NB4 (cell line): ENCODE data around the gene SPIRE2.

ENCODE experiments used
- DNase-seq: peaks from one replicate; pipeline ENCODE4 v3.0.0; 2010; ENCODE audit warnings: low read depth
- H3K4me3 ChIP-seq: one replicate; pipeline ENCODE4 v1.5.1; 2011; ENCODE audit warnings: mild to moderate bottlenecking, low read depth, low read length, moderate library complexity
- MYC ChIP-seq: IDR thresholded peaks from 2 replicates; pipeline ENCODE4 v1.6.1; 2011; ENCODE audit warnings: low read depth, low read length
- POLR2A ChIP-seq: IDR thresholded peaks from 2 replicates; pipeline ENCODE4 v1.6.1; 2011; ENCODE audit warnings: mild to moderate bottlenecking; ENCODE audit not compliant: insufficient read length; ENCODE audit errors: extremely low read depth
- TF ChIP-seq, protein P1 (sequence below): IDR thresholded peaks from one replicate; pipeline ENCODE4 v1.5.1; 2012; ENCODE audit warnings: low read depth, low read length
- TF ChIP-seq, protein P2 (sequence below): IDR thresholded peaks from 2 replicates; pipeline ENCODE4 v1.6.1; 2011; ENCODE audit warnings: low read depth, low read length

Gene SPIRE2

DNA sequence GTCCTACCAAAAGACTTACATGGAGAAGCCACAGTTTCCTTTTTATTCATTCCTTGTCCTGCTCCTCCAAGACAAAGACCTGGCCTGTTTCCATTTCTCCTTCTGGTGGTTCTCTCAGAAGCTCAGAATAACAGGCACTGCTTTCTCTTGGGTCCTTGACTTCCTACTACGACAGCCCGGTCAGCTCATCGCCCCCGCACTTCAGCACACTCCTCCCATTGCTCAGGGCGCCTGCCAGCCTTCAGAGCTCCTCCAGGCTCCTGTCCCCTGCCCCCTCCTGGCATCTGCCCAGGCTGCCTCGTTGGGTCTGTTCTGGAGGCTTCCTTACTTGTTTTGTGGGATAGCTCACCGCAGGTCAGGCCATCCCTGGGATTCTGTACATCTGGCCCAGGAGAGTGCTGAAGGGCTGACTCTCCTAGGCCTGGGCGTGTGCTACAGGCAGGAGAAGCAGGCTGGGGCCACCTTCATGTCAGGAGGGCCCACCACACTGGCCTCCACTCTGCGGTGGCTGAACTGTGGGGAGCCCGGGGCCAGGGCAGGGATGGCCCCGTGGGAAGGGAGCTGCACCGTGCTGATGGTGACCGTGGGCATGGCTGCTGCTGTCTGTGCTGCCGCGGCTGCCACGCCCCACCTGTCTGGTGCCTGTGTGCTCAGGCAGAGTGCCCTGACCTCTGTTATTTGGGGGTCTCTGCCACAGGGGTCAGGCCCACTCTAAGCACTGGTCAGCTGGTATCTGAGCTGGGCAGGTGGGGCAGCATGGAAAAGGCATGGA lies 62.8 kb downstream of the SPIRE2 start:
- H3K4me3 ChIP-seq = no peak overlapping the region
- no peak for DNase-seq
- TF ChIP-seq, protein P1, sequence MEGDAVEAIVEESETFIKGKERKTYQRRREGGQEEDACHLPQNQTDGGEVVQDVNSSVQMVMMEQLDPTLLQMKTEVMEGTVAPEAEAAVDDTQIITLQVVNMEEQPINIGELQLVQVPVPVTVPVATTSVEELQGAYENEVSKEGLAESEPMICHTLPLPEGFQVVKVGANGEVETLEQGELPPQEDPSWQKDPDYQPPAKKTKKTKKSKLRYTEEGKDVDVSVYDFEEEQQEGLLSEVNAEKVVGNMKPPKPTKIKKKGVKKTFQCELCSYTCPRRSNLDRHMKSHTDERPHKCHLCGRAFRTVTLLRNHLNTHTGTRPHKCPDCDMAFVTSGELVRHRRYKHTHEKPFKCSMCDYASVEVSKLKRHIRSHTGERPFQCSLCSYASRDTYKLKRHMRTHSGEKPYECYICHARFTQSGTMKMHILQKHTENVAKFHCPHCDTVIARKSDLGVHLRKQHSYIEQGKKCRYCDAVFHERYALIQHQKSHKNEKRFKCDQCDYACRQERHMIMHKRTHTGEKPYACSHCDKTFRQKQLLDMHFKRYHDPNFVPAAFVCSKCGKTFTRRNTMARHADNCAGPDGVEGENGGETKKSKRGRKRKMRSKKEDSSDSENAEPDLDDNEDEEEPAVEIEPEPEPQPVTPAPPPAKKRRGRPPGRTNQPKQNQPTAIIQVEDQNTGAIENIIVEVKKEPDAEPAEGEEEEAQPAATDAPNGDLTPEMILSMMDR = no peak
- TF ChIP-seq MYC = no peak
- TF ChIP-seq POLR2A = no peak
- TF ChIP-seq, protein P2, sequence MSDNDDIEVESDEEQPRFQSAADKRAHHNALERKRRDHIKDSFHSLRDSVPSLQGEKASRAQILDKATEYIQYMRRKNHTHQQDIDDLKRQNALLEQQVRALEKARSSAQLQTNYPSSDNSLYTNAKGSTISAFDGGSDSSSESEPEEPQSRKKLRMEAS = no peak

DNA sequence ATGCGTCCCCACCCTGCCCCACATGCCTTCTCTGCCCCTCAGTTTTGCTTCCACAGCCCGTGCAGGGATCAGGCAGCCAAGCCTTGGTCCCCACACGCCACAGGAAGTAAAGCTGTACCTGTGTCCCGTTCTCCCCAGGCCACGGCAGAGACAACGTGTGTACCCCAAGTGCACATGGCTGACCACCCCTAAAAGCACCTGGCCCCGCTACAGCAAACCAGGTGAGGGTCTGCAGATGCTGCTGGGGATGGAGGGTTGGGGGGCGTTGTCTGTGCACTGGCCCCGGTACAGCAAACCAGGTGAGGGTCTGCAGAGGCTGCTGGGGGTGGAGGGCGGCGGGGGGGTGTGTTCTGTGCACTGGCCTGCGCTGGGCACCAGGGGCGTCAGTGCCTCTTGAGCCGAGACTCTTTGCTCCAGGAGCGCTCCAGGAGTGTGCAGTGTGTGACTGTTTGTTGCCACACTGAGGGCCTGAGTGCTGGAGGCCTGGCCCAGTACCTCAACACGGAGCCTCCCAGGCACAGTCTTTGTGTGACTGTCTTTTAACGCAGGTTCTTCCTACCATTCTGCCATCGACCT lies 63.9 kb downstream of the SPIRE2 start:
- TF ChIP-seq, protein P2 = no peak
- TF ChIP-seq MYC (no peak), POLR2A (no peak)
- TF ChIP-seq, protein P1 = no peak
- H3K4me3 ChIP-seq = no peak overlapping the region
- no peak for DNase-seq

DNA sequence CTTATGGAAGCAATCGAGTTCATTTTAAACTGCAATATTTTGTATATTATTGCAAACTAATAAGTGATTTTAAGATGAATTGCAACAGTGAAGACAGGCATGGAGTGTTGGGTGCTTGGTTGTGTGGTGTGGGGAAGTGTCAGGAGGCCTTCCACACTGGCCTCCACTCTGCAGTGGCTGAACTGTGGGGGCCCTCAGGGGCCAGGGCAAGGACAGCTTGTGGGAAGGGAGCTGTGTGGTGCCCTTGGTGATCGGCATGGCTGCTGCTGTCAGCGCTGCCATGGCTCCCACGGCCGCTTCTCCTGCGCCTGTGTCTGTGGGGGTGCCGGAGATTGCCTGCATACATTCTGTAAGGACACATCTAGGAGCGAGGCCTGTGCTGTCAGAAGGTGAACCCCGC lies 64.4 kb downstream of the SPIRE2 start:
- no peak for DNase-seq

DNA sequence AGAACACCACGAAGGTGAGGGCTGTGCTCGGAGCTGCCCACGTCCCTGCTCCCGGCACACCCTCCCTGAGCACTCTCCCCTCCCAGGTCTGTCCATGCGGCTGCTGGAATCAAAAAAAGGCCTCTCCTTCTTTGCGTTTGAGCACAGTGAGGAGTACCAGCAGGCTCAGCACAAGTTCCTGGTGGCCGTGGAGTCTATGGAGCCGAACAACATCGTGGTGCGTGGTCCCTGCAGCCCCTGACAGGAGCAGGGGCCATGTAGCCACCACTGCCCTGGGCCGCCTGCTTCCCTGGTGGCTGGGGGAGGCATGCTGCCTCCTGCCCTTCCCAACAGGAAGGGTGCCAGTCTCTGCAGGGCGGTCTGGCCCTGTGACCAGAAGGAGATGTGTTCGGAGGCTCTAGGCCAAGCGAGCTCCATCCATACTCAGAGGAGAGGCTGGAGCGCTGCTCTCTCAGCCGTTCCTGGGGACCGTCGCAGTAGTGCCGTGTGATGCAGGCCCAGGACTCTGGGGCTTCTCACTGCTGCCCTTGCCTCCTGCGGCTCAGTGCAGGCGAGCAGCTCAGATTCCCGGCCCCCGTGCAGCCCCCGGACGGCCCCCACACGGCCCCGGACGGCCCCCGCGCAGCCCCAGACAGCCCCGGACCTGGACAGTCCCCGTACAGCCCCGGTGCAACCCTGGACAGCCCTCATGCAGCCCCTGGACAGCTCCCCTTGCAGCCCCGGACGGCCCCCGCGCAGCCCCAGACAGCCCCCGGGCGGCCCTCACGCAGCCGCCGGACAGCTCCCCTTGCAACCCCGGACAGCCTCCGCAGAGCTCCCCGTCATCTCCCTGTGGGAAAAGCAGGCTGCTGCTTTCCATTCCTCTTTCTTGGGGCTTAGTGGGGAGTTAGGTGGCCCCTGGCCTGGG lies 65.6 kb downstream of the SPIRE2 start:
- DNase-seq = no peak
- TF ChIP-seq POLR2A = no peak
- TF ChIP-seq, protein P1 = no peak
- no peak for TF ChIP-seq MYC
- TF ChIP-seq, protein P2 = no peak
- H3K4me3 ChIP-seq = no peak overlapping the region

More for the DNA sequence above, 64.4 kb downstream of the SPIRE2 start:
- TF ChIP-seq MYC = no peak
- TF ChIP-seq, protein P2 = no peak
- TF ChIP-seq, protein P1 = no peak
- no peak for TF ChIP-seq POLR2A
- H3K4me3 ChIP-seq = no peak overlapping the region

DNA sequence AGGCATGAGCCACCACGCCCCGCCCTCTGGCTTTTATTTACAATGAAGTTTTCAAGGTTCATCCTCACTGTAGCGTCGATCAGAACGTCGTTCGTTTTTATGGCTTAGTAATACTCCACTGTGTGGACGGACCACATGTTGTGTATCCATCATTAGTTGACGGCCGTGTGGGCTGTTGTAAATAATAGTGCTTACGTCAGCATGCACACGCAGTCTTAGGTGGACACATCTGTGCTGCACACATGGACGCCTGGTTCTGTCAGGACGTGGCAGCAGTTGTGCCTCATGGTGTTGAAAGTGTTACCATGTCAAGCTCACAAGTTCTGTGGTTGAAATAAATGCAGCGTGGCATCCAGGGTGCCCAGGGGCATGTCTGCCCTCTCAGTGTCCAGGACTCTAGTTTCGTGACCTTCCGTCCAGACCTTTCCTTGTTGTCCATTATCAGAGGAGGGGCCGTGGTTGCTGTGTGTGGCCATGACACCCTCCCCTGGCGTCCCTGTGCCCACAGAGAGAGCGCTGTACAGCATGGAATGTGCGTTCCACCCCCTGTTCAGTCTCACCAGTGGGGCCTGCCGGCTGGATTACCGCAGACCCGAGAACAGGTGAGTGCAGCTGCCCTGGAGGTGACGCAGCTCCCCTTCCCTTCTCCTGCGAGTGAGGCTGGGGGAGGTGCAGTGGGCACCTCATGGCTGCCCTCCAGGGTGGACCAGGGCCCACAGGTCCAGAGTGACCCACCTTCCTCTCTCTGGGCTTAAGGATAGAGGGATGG lies 67.4 kb downstream of the SPIRE2 start:
- H3K4me3 ChIP-seq = no peak overlapping the region
- DNase-seq = no peak
- TF ChIP-seq MYC (no peak), POLR2A (no peak)
